ENCODE results near the gene ASB13. TPM values are rescaled to one million over a fixed set of nuclear protein-coding genes. Genes with fewer than 3 reads are reported as not detected.
A peak's percentile ranks its signal among the peaks of the same experiment; 100 is the strongest.

Gene ASB13
- total and polyA plus RNA-seq, 2 donors (not counting 1 experiment from before 2014, with no cell fraction given): 5.4 to 15.4 TPM

DNA sequence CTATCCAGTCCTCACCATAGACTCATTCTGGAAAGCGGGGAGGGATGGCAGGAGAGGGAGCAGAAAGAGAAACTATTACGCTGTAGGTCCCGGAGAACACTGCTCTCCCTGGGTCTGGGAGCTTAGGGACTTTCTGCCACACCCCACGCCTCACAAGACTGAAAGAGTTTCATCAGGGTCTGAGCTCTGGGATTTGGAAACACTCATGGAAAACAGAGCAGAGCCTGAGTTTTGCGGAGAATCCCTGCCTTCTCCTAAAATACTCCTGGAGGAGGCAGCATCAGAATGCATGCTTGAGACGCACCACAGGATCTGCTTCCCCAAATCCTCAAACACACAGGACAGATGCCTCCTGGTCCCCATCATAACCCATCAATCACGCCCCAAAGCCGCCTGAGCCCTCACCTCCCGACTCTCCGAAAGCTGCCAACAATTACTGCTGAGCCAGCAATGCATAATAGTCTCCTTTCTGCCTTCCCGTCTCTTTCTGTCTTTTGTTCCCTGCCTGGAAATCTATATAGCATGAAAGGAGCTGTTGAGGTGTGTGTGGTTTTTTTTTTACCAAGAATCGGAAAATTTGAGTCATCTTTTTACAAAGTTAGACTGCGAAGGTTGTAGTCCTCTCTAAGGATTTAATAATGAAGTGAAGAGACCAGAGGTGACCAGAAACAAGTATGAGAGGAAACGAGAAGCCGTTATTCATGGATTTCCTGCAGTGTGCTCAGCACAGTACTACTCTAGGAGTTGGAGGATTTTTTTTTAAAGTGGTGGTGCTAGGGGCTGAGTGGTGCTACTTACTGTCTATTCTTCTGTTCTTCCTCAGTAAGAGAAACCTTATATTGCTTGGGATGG lies 37.7 kb downstream of the ASB13 start:
- peak overlapping the region; percentile 70 for H2AFZ ChIP-seq (ENCODE audit: low read length)
- H4K20me1 ChIP-seq (ENCODE audit: control insufficient read depth, extremely low read depth, insufficient read depth, low read length): no peaks in the 10 kb centered on the region
- no peaks in the 10 kb centered on the region for H3K27me3 ChIP-seq (ENCODE audit: control insufficient read depth, insufficient read depth, low read length)
- no peaks in the 10 kb centered on the region for H3K36me3 ChIP-seq (ENCODE audit: control insufficient read depth, insufficient read depth, low read length)
- peaks cover 7% of the 10 kb centered on the region for H3K4me1 ChIP-seq (ENCODE audit: control insufficient read depth, extremely low read depth, insufficient read depth, low read length)
- peak overlapping the region; percentile 82 for H3K4me2 ChIP-seq (ENCODE audit: extremely low read depth, insufficient read depth, low read length)
- H3K9me3 ChIP-seq (ENCODE audit: control insufficient read depth, insufficient read depth, low read depth, low read length): no peaks in the 10 kb centered on the region
- no peak overlapping the region for H3K27ac ChIP-seq (ENCODE audit: insufficient read depth, low read length)
- no peak for TF ChIP-seq EZH2 (IDR thresholded peaks at IDR 0.05; ENCODE audit: low read length, missing control alignments)
- TF ChIP-seq, protein P1, sequence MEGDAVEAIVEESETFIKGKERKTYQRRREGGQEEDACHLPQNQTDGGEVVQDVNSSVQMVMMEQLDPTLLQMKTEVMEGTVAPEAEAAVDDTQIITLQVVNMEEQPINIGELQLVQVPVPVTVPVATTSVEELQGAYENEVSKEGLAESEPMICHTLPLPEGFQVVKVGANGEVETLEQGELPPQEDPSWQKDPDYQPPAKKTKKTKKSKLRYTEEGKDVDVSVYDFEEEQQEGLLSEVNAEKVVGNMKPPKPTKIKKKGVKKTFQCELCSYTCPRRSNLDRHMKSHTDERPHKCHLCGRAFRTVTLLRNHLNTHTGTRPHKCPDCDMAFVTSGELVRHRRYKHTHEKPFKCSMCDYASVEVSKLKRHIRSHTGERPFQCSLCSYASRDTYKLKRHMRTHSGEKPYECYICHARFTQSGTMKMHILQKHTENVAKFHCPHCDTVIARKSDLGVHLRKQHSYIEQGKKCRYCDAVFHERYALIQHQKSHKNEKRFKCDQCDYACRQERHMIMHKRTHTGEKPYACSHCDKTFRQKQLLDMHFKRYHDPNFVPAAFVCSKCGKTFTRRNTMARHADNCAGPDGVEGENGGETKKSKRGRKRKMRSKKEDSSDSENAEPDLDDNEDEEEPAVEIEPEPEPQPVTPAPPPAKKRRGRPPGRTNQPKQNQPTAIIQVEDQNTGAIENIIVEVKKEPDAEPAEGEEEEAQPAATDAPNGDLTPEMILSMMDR (conservative IDR thresholded peaks at IDR 0.05 in 1 of 2, IDR thresholded peaks at IDR 0.05 in 1 of 2; ENCODE audit: low read depth in 1 of 2, low read length in 2 of 2): no peak
- no peak overlapping the region for H3K9ac ChIP-seq (ENCODE audit: insufficient read depth, low read length)
- DNase-seq (ENCODE audit: low read depth in 2 of 2): peak; percentile 66 to 72
- peak overlapping the region; percentile 3 to 53 (median 22) for H3K4me3 ChIP-seq (replicated peaks in 1 of 4; ENCODE audit: control extremely low read depth in 1 of 4, insufficient read depth in 1 of 4, low read depth in 3 of 4, low read length in 4 of 4)
- H3K79me2 ChIP-seq (ENCODE audit: control insufficient read depth, insufficient read depth, low read length): no peaks in the 10 kb centered on the region

DNA sequence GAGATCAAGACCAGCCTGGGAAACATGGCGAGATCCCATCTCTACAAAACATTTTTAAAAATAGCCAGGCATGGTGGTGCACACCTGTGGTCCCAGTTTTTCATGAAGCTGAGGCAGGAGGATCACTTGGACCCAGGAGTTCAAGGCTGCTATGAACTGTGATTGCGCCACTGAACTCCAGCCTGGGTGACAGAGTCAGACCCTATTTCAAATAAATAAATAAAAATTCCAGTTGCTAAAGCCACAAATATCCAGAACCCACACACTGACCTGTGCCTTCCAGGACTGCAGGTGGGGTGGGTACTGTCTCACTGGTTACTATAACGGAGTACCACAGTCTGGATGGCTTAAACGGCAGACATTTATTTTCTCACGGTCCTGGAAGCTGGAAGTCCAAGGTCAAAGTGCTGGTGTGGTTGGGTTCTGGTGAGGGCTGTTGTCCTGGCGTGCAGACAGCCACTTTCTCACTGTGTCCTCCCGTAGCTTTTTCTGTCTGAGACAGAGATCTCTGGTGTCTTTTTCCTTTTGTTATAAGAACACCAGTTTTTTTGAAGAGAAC lies 38.8 kb downstream of the ASB13 start:
- no peaks in the 10 kb centered on the region for H3K27me3 ChIP-seq (ENCODE audit: control insufficient read depth, insufficient read depth, low read length)
- H2AFZ ChIP-seq (ENCODE audit: low read length): no peak overlapping the region
- no peak for DNase-seq (ENCODE audit: low read depth in 2 of 2)
- H3K4me1 ChIP-seq (ENCODE audit: control insufficient read depth, extremely low read depth, insufficient read depth, low read length): peaks cover 10% of the 10 kb centered on the region
- TF ChIP-seq, protein P1 (conservative IDR thresholded peaks at IDR 0.05 in 1 of 2, IDR thresholded peaks at IDR 0.05 in 1 of 2; ENCODE audit: low read depth in 1 of 2, low read length in 2 of 2): no peak
- no peak for TF ChIP-seq EZH2 (IDR thresholded peaks at IDR 0.05; ENCODE audit: low read length, missing control alignments)
- no peaks in the 10 kb centered on the region for H3K9me3 ChIP-seq (ENCODE audit: control insufficient read depth, insufficient read depth, low read depth, low read length)
- H3K4me3 ChIP-seq (replicated peaks in 1 of 4; ENCODE audit: control extremely low read depth in 1 of 4, insufficient read depth in 1 of 4, low read depth in 3 of 4, low read length in 4 of 4): no peak overlapping the region
- H3K9ac ChIP-seq (ENCODE audit: insufficient read depth, low read length): no peak overlapping the region
- H3K36me3 ChIP-seq (ENCODE audit: control insufficient read depth, insufficient read depth, low read length): no peaks in the 10 kb centered on the region
- no peaks in the 10 kb centered on the region for H3K79me2 ChIP-seq (ENCODE audit: control insufficient read depth, insufficient read depth, low read length)
- H4K20me1 ChIP-seq (ENCODE audit: control insufficient read depth, extremely low read depth, insufficient read depth, low read length): no peaks in the 10 kb centered on the region
- no peak overlapping the region for H3K27ac ChIP-seq (ENCODE audit: insufficient read depth, low read length)
- no peak overlapping the region for H3K4me2 ChIP-seq (ENCODE audit: extremely low read depth, insufficient read depth, low read length)

DNA sequence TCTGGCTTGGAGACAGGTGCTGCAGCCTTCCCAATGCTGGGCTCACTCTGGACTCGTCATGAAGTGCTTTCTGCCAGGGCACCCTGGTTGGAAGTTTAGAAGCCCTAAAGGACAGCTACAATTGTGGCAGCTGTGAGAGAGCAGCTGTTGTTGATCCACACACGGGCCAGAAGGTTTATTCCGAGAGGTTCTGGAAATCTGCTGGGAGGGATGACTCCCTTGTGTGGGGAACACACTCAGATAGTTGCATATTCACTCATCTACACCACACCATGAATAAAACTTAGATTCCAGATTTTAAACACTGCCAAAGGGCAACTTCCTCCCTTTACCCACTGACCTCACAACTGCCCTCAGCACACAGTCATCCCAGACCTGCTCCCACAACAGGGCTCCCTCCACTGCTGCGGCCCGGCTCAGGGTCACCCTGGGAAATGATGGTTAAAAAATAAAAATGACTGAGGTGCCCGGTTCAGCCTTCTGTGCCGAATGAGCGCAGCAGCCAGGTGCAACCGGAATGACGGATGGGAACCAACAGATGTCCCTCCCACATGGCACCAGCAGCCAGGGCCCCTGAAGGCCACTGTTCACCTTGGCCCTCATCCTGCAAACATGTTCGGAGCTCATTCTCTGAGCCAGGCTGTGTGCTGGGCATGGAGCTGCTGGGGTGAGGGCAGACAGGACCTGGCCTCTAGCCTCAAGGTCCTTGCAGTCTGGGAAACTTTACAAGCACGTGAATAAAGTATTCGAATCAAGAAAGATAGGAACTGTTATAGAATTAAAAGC lies 40.2 kb downstream of the ASB13 start:
- Histone ChIP-seq H3K79me2 (ENCODE audit: control insufficient read depth, insufficient read depth, low read length) (no peaks in the 10 kb centered on the region), H3K9ac (ENCODE audit: insufficient read depth, low read length) (no peak overlapping the region), H3K4me2 (ENCODE audit: extremely low read depth, insufficient read depth, low read length) (no peak overlapping the region), H3K36me3 (ENCODE audit: control insufficient read depth, insufficient read depth, low read length) (no peaks in the 10 kb centered on the region), H4K20me1 (ENCODE audit: control insufficient read depth, extremely low read depth, insufficient read depth, low read length) (no peaks in the 10 kb centered on the region), H3K4me3 (replicated peaks in 1 of 4; ENCODE audit: control extremely low read depth in 1 of 4, insufficient read depth in 1 of 4, low read depth in 3 of 4, low read length in 4 of 4) (no peak overlapping the region), H3K27ac (ENCODE audit: insufficient read depth, low read length) (no peak overlapping the region), H2AFZ (ENCODE audit: low read length) (no peak overlapping the region), H3K27me3 (ENCODE audit: control insufficient read depth, insufficient read depth, low read length) (no peaks in the 10 kb centered on the region), H3K4me1 (ENCODE audit: control insufficient read depth, extremely low read depth, insufficient read depth, low read length) (peaks cover 10% of the 10 kb centered on the region), H3K9me3 (ENCODE audit: control insufficient read depth, insufficient read depth, low read depth, low read length) (no peaks in the 10 kb centered on the region)
- no peak for DNase-seq (ENCODE audit: low read depth in 2 of 2)
- TF ChIP-seq, protein P1 (conservative IDR thresholded peaks at IDR 0.05 in 1 of 2, IDR thresholded peaks at IDR 0.05 in 1 of 2; ENCODE audit: low read depth in 1 of 2, low read length in 2 of 2): no peak
- no peak for TF ChIP-seq EZH2 (IDR thresholded peaks at IDR 0.05; ENCODE audit: low read length, missing control alignments)
